Measurements from ENCODE around the gene CHD9NB.

DNA sequence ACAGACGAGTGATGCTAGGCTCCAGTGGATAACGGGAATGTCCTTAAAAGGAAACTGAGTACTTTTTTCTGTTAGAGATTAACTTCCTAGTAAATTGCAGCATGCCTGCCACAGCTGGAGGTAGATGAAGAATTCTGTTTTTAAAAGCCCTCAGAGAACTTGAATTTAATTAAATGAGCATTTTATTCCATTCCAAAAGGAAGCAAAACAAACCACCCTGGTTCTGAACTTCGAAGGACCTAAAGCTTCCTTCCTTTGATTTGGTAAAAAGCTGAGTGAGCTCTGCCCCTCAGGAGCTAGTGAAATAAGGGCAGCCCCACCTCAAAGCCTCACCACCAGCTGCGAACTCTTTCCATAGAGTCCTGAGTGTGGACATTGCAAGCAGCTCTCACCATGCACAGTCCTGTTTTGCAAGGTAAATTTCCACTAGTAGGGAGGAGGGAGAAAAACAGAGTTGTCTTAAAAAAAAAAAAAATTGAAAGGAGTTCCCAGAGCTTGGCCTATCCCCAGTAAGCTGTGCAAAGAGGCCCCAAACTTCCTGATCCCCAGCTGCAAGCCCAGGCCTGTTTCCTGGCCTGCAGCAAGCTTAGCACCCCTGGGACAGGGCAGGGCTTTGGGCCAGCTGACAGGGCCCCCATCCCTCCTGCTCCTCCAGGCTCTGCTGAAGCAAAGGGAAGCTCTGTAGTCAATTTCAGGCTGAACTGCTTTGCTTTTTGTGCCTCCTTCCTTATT, 11.2 kb downstream of the CHD9NB start:
- TF ChIP-seq SMARCA5 (IDR thresholded peaks at IDR 0.05): no peak
- TF ChIP-seq MTA1 (IDR thresholded peaks at IDR 0.05; ENCODE audit: borderline replicate concordance): no peak
- TF ChIP-seq, protein P1, sequence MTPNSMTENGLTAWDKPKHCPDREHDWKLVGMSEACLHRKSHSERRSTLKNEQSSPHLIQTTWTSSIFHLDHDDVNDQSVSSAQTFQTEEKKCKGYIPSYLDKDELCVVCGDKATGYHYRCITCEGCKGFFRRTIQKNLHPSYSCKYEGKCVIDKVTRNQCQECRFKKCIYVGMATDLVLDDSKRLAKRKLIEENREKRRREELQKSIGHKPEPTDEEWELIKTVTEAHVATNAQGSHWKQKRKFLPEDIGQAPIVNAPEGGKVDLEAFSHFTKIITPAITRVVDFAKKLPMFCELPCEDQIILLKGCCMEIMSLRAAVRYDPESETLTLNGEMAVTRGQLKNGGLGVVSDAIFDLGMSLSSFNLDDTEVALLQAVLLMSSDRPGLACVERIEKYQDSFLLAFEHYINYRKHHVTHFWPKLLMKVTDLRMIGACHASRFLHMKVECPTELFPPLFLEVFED (CRISPR knock-in tag; conservative IDR thresholded peaks at IDR 0.05): no peak
- no peak for TF ChIP-seq EZH2 (IDR thresholded peaks at IDR 0.05; ENCODE audit: borderline replicate concordance, low read depth, low read length)
- TF ChIP-seq EP300 (IDR thresholded peaks at IDR 0.05; ENCODE audit: low read length): no peak

Measured in K562 (cell line).